HG03175 (cell line): ENCODE measurements around the gene TUBA3E.
"Not testable (repeated sequence)": the region's sequence is repeated elsewhere in the genome, so short reads cannot be mapped to it uniquely, and the experiment has no call there.

Source experiments
- ATAC-seq: cut with Tn5 transposase; IDR thresholded peaks from one replicate; pipeline ENCODE4 v1.9.1; 2021; ENCODE audit warnings: mild to moderate bottlenecking, moderate library complexity; ENCODE audit not compliant: unreplicated experiment

The TUBA3E gene

GRCh38 chr2:130150181-130151144 lies 47.8 kb downstream of the TUBA3E start:
- no peak for ATAC-seq

- ATAC-seq = not testable (repeated sequence)
Observed at GRCh38 chr2:130148515-130148914, 49.7 kb downstream of the TUBA3E start.

- peak; percentile 84 for ATAC-seq
Observed at GRCh38 chr2:130145006-130145414, 53.2 kb downstream of the TUBA3E start, which contains the start of gene CCDC74B. Gene CCDC74B, minus strand, starts transcription at chr2:130145112. Its CDS starts 116 bp downstream, at chr2:130144996.

GRCh38 chr2:130143266-130144039 lies 54.8 kb downstream of the TUBA3E start:
- peak; percentile 35 for ATAC-seq

- not testable (repeated sequence) for ATAC-seq
Observed at GRCh38 chr2:130142396-130143265, 55.6 kb downstream of the TUBA3E start.
